ENCODE measurements around the gene NEUROG2. TPM values are rescaled to one million over a fixed set of nuclear protein-coding genes. Genes with fewer than 3 reads are reported as not detected.
"Not testable (repeated sequence)": the region's sequence is repeated elsewhere in the genome, so short reads cannot be mapped to it uniquely, and the experiment has no call there.

The NEUROG2 gene
- not detected for total RNA-seq

GRCh38 chr4:112516066-112516470 is at the start of gene NEUROG2:
Gene NEUROG2 (minus strand): TSS chr4:112516180. CDS start chr4:112515475, 705 bp downstream.
- CTCF ChIA-PET, result interaction anchor here (0.6 to 2.3 kb wide), 5 partner anchors 9 to 248 kb away, joined by 3 to 9 read pairs (median 5); no protein-coding TSS in a partner anchor
- peaks cover 5% of the 10 kb centered on the region for H3K36me3 Mint-ChIP-seq (ENCODE audit: low read depth)
- POLR2A ChIA-PET, result no interaction called here
- H3K4me3 Mint-ChIP-seq, result peak within 1 kb of the TSS; percentile 77
- peaks cover 90% of the 10 kb centered on the region for H3K27me3 Mint-ChIP-seq (ENCODE audit: low read depth)
- H3K4me1 Mint-ChIP-seq (ENCODE audit: low read depth), result peaks cover 70% of the 10 kb centered on the region
- DNase-seq, result no peak
- H3K9me3 Mint-ChIP-seq (ENCODE audit: insufficient read depth), result no peaks in the 10 kb centered on the region
- H3K27ac Mint-ChIP-seq, result peak within 1 kb of the TSS; percentile 54
- ATAC-seq, result no peak

- peaks cover 9% of the 10 kb centered on the region for H3K4me1 Mint-ChIP-seq (ENCODE audit: low read depth)
- H3K4me3 Mint-ChIP-seq, result no peak overlapping the region
- ATAC-seq (no peak), DNase-seq (no peak)
- no peaks in the 10 kb centered on the region for H3K27me3 Mint-ChIP-seq (ENCODE audit: low read depth)
- CTCF ChIA-PET, result no interaction called here
- POLR2A ChIA-PET, result no interaction called here
- H3K9me3 Mint-ChIP-seq (ENCODE audit: insufficient read depth), result no peaks in the 10 kb centered on the region
- peaks cover 34% of the 10 kb centered on the region for H3K36me3 Mint-ChIP-seq (ENCODE audit: low read depth)
- H3K27ac Mint-ChIP-seq, result no peak overlapping the region
Measured at GRCh38 chr4:112564706-112565270, 48.8 kb upstream of the NEUROG2 start.

- Mint-ChIP-seq H3K36me3 (ENCODE audit: low read depth) (peaks cover 37% of the 10 kb centered on the region), H3K27ac (no peak overlapping the region), H3K27me3 (ENCODE audit: low read depth) (no peaks in the 10 kb centered on the region), H3K4me3 (no peak overlapping the region), H3K4me1 (ENCODE audit: low read depth) (peaks cover 11% of the 10 kb centered on the region), H3K9me3 (ENCODE audit: insufficient read depth) (no peaks in the 10 kb centered on the region)
- CTCF ChIA-PET, result no interaction called here
- POLR2A ChIA-PET, result no interaction called here
- ATAC-seq (no peak), DNase-seq (no peak)
Measured at GRCh38 chr4:112563431-112564200, 47.6 kb upstream of the NEUROG2 start.

GRCh38 chr4:112562254-112562879 is 46.4 kb upstream of the NEUROG2 start:
- no peak overlapping the region for H3K27ac Mint-ChIP-seq
- CTCF ChIA-PET, result no interaction called here
- no peak for ATAC-seq
- H3K9me3 Mint-ChIP-seq (ENCODE audit: insufficient read depth), result no peaks in the 10 kb centered on the region
- peaks cover 38% of the 10 kb centered on the region for H3K36me3 Mint-ChIP-seq (ENCODE audit: low read depth)
- POLR2A ChIA-PET, result no interaction called here
- H3K4me3 Mint-ChIP-seq, result no peak overlapping the region
- no peak for DNase-seq
- no peaks in the 10 kb centered on the region for H3K27me3 Mint-ChIP-seq (ENCODE audit: low read depth)
- H3K4me1 Mint-ChIP-seq (ENCODE audit: low read depth), result peaks cover 11% of the 10 kb centered on the region

- no peak for DNase-seq
- ChIA-PET CTCF (interaction anchor here (2.1 kb wide), 1 partner anchor 36 kb away, joined by 5 read pairs; no protein-coding TSS in a partner anchor), POLR2A (interaction anchor here (0.9 kb wide), 1 partner anchor 10 kb away, joined by 4 read pairs; no protein-coding TSS in a partner anchor)
- Mint-ChIP-seq H3K27ac (no peak overlapping the region), H3K4me1 (ENCODE audit: low read depth) (peaks cover 11% of the 10 kb centered on the region), H3K36me3 (ENCODE audit: low read depth) (peaks cover 27% of the 10 kb centered on the region), H3K27me3 (ENCODE audit: low read depth) (no peaks in the 10 kb centered on the region), H3K4me3 (no peak overlapping the region), H3K9me3 (ENCODE audit: insufficient read depth) (no peaks in the 10 kb centered on the region)
- no peak for ATAC-seq
Measured at GRCh38 chr4:112560084-112560483, 44.1 kb upstream of the NEUROG2 start.

- POLR2A ChIA-PET, result interaction anchor here (0.6 kb wide), 1 partner anchor 97 kb away, joined by 3 read pairs; no protein-coding TSS in a partner anchor
- H3K9me3 Mint-ChIP-seq (ENCODE audit: insufficient read depth), result no peaks in the 10 kb centered on the region
- H3K4me3 Mint-ChIP-seq, result no peak overlapping the region
- no peak for DNase-seq
- H3K27ac Mint-ChIP-seq, result no peak overlapping the region
- H3K4me1 Mint-ChIP-seq (ENCODE audit: low read depth), result peaks cover 11% of the 10 kb centered on the region
- ATAC-seq, result no peak
- CTCF ChIA-PET, result interaction anchor here (2.1 kb wide), 1 partner anchor 35 kb away, joined by 5 read pairs; no protein-coding TSS in a partner anchor
- no peaks in the 10 kb centered on the region for H3K27me3 Mint-ChIP-seq (ENCODE audit: low read depth)
- peaks cover 31% of the 10 kb centered on the region for H3K36me3 Mint-ChIP-seq (ENCODE audit: low read depth)
Measured at GRCh38 chr4:112559053-112559452, 43.1 kb upstream of the NEUROG2 start.

GRCh38 chr4:112557676-112558411 is 41.9 kb upstream of the NEUROG2 start:
- ATAC-seq (no peak), DNase-seq (no peak)
- CTCF ChIA-PET, result no interaction called here
- H3K27me3 Mint-ChIP-seq (ENCODE audit: low read depth), result no peaks in the 10 kb centered on the region
- no peak overlapping the region for H3K4me3 Mint-ChIP-seq
- no peak overlapping the region for H3K27ac Mint-ChIP-seq
- POLR2A ChIA-PET, result no interaction called here
- H3K36me3 Mint-ChIP-seq (ENCODE audit: low read depth), result peaks cover 32% of the 10 kb centered on the region
- H3K4me1 Mint-ChIP-seq (ENCODE audit: low read depth), result peaks cover 11% of the 10 kb centered on the region
- no peaks in the 10 kb centered on the region for H3K9me3 Mint-ChIP-seq (ENCODE audit: insufficient read depth)

- H3K9me3 Mint-ChIP-seq (ENCODE audit: insufficient read depth); POLR2A ChIA-PET; ATAC-seq; H3K27ac Mint-ChIP-seq; H3K4me3 Mint-ChIP-seq; H3K4me1 Mint-ChIP-seq (ENCODE audit: low read depth); H3K27me3 Mint-ChIP-seq (ENCODE audit: low read depth); DNase-seq; CTCF ChIA-PET: not testable (repeated sequence)
- peaks cover 24% of the 10 kb centered on the region for H3K36me3 Mint-ChIP-seq (ENCODE audit: low read depth)
Measured at GRCh38 chr4:112554271-112554670, 38.3 kb upstream of the NEUROG2 start.

- no peaks in the 10 kb centered on the region for H3K27me3 Mint-ChIP-seq (ENCODE audit: low read depth)
- H3K9me3 Mint-ChIP-seq (ENCODE audit: insufficient read depth), result no peaks in the 10 kb centered on the region
- H3K36me3 Mint-ChIP-seq (ENCODE audit: low read depth), result peaks cover 20% of the 10 kb centered on the region
- no peak overlapping the region for H3K27ac Mint-ChIP-seq
- DNase-seq (no peak), ATAC-seq (no peak)
- ChIA-PET CTCF (interaction anchor here (0.7 kb wide), 1 partner anchor 216 kb away, joined by 3 read pairs; no protein-coding TSS in a partner anchor), POLR2A (no interaction called here)
- H3K4me3 Mint-ChIP-seq, result no peak overlapping the region
- H3K4me1 Mint-ChIP-seq (ENCODE audit: low read depth), result no peaks in the 10 kb centered on the region
Measured at GRCh38 chr4:112552668-112553067, 36.7 kb upstream of the NEUROG2 start.

GRCh38 chr4:112550728-112551127 is 34.7 kb upstream of the NEUROG2 start:
- DNase-seq (no peak), ATAC-seq (no peak)
- H3K36me3 Mint-ChIP-seq (ENCODE audit: low read depth), result peaks cover 18% of the 10 kb centered on the region
- CTCF ChIA-PET, result interaction anchor here (0.9 kb wide), 1 partner anchor 214 kb away, joined by 3 read pairs; no protein-coding TSS in a partner anchor
- H3K9me3 Mint-ChIP-seq (ENCODE audit: insufficient read depth), result no peaks in the 10 kb centered on the region
- H3K4me3 Mint-ChIP-seq, result no peak overlapping the region
- H3K27ac Mint-ChIP-seq, result no peak overlapping the region
- no peaks in the 10 kb centered on the region for H3K4me1 Mint-ChIP-seq (ENCODE audit: low read depth)
- POLR2A ChIA-PET, result interaction anchor here (0.8 kb wide), 1 partner anchor 10 kb away, joined by 4 read pairs; no protein-coding TSS in a partner anchor
- H3K27me3 Mint-ChIP-seq (ENCODE audit: low read depth), result no peaks in the 10 kb centered on the region

GRCh38 chr4:112546476-112546875 is 30.5 kb upstream of the NEUROG2 start:
- ATAC-seq, result no peak
- CTCF ChIA-PET, result no interaction called here
- H3K9me3 Mint-ChIP-seq (ENCODE audit: insufficient read depth), result no peaks in the 10 kb centered on the region

More at GRCh38 chr4:112546476-112546875, 30.5 kb upstream of the NEUROG2 start:
- H3K36me3 Mint-ChIP-seq (ENCODE audit: low read depth), result peaks cover 5% of the 10 kb centered on the region
- no peak overlapping the region for H3K4me3 Mint-ChIP-seq
- H3K27me3 Mint-ChIP-seq (ENCODE audit: low read depth), result no peaks in the 10 kb centered on the region
- no peaks in the 10 kb centered on the region for H3K4me1 Mint-ChIP-seq (ENCODE audit: low read depth)
- no peak for DNase-seq
- POLR2A ChIA-PET, result no interaction called here
- no peak overlapping the region for H3K27ac Mint-ChIP-seq

All from activated CD8-positive, alpha-beta T cell treated with anti-CD3 and anti-CD28 coated beads, Interleukin-2, amount 10 ng/mL, durations not matched to agents 7 days and 5 days (primary cell).